H9 (cell line): ENCODE measurements around the gene UFSP2. TPM values are rescaled to one million over a fixed set of nuclear protein-coding genes. Genes with fewer than 3 reads are reported as not detected.

Experiments
- DNase-seq: peaks from one replicate; pipeline ENCODE4 v3.0.0-alpha.2; 2017
- H2AFZ ChIP-seq: one replicate; pipeline ENCODE4 v1.6.1; 2013; ENCODE audit warnings: mild to moderate bottlenecking, low read length, control low read depth, moderate library complexity
- H2AK5ac ChIP-seq: 2 replicates; pipeline ENCODE4 v1.6.1; 2013; ENCODE audit warnings: low read length, control low read depth, mixed read lengths; ENCODE audit not compliant: insufficient read length
- H2BK120ac ChIP-seq: one replicate; pipeline ENCODE4 v1.6.1; 2013; ENCODE audit warnings: low read depth, mild to moderate bottlenecking, low read length, control low read depth, inconsistent platforms; ENCODE audit not compliant: poor library complexity, severe bottlenecking
- H2BK12ac ChIP-seq: 2 replicates; pipeline ENCODE4 v1.6.1; 2013; ENCODE audit warnings: low read length, control low read depth, mixed read lengths, low read depth; ENCODE audit not compliant: insufficient read length
- H2BK15ac ChIP-seq: 2 replicates; pipeline ENCODE4 v1.6.1; 2013; ENCODE audit warnings: low read depth, low read length, control low read depth
- H2BK20ac ChIP-seq: one replicate; pipeline ENCODE4 v1.6.1; 2013; ENCODE audit warnings: low read depth, mild to moderate bottlenecking, low read length, control low read depth, inconsistent platforms; ENCODE audit not compliant: poor library complexity, severe bottlenecking
- H2BK5ac ChIP-seq: 2 replicates; pipeline ENCODE4 v1.6.1; 2013; ENCODE audit warnings: low read length, control low read depth, mixed read lengths; ENCODE audit not compliant: insufficient read length
- H3K14ac ChIP-seq: 2 replicates; pipeline ENCODE4 v1.6.1; 2013; ENCODE audit warnings: low read length, control low read depth; ENCODE audit not compliant: insufficient read depth
- H3K18ac ChIP-seq: 2 replicates; pipeline ENCODE4 v1.6.1; 2013; ENCODE audit warnings: low read depth, mild to moderate bottlenecking, mixed read lengths, low read length, control low read depth; ENCODE audit not compliant: insufficient read length
- H3K23ac ChIP-seq: 2 replicates; pipeline ENCODE4 v1.6.1; 2013; ENCODE audit warnings: low read length, control low read depth, mixed read lengths, low read depth; ENCODE audit not compliant: insufficient read length
- H3K23me2 ChIP-seq: 2 replicates; pipeline ENCODE4 v1.6.1; 2013; ENCODE audit warnings: low read depth, mild to moderate bottlenecking, mixed read lengths, low read length, control low read depth; ENCODE audit not compliant: insufficient read length, poor library complexity, severe bottlenecking
- H3K27ac ChIP-seq: 2 replicates; pipeline ENCODE4 v1.5.1; 2013; ENCODE audit warnings: low read length, control low read depth, mixed read lengths, low read depth; ENCODE audit not compliant: insufficient read length
- H3K27me3 ChIP-seq: 2 replicates; pipeline ENCODE4 v1.6.1; 2013; ENCODE audit warnings: low read length, control low read depth, inconsistent platforms; ENCODE audit not compliant: insufficient read depth
- H3K4ac ChIP-seq: 2 replicates; pipeline ENCODE4 v1.6.1; 2013; ENCODE audit warnings: low read depth, mild to moderate bottlenecking, control low read depth, inconsistent platforms, low read length, moderate library complexity
- H3K4me1 ChIP-seq: 2 replicates; pipeline ENCODE4 v1.6.1; 2013; ENCODE audit warnings: low read length, control low read depth, inconsistent platforms; ENCODE audit not compliant: insufficient read depth
- H3K4me2 ChIP-seq: 2 replicates; pipeline ENCODE4 v1.6.1; 2013; ENCODE audit warnings: low read length, control low read depth, mixed read lengths; ENCODE audit not compliant: insufficient read length, insufficient read depth
- H3K56ac ChIP-seq: 2 replicates; pipeline ENCODE4 v1.6.1; 2013; ENCODE audit warnings: low read depth, mild to moderate bottlenecking, mixed read lengths, low read length, control low read depth; ENCODE audit not compliant: insufficient read length
- H3K79me1 ChIP-seq: 2 replicates; pipeline ENCODE4 v1.6.1; 2013; ENCODE audit warnings: low read depth, mild to moderate bottlenecking, moderate library complexity, low read length, control low read depth, inconsistent platforms; ENCODE audit not compliant: insufficient read depth, poor library complexity, severe bottlenecking
- H3K79me2 ChIP-seq: 2 replicates; pipeline ENCODE4 v1.6.1; 2013; ENCODE audit warnings: low read length, control low read depth, inconsistent platforms; ENCODE audit not compliant: insufficient read depth
- H3K9ac ChIP-seq: 2 replicates; pipeline ENCODE4 v1.6.1; 2013; ENCODE audit warnings: low read length, control low read depth, mixed read lengths; ENCODE audit not compliant: insufficient read length; ENCODE audit errors: extremely low read depth
- H3K9me3 ChIP-seq: one replicate; pipeline ENCODE4 v1.6.1; 2013; ENCODE audit warnings: low read depth, low read length, inconsistent platforms; ENCODE audit not compliant: control insufficient read depth
- H3T11ph ChIP-seq: one replicate; pipeline ENCODE4 v1.6.1; 2013; ENCODE audit warnings: mild to moderate bottlenecking, low read length, control low read depth, inconsistent platforms
- H4K20me1 ChIP-seq: one replicate; pipeline ENCODE4 v1.6.1; 2013; ENCODE audit not compliant: control insufficient read depth, insufficient read length, insufficient read depth
- H4K5ac ChIP-seq: 2 replicates; pipeline ENCODE4 v1.6.1; 2013; ENCODE audit warnings: low read depth, mild to moderate bottlenecking, mixed read lengths, low read length, control low read depth; ENCODE audit not compliant: insufficient read length
- H4K8ac ChIP-seq: replicated peaks from 2 replicates; pipeline ENCODE4 v1.6.1; 2013; ENCODE audit warnings: low read length, control low read depth, mixed read lengths, low read depth; ENCODE audit not compliant: insufficient read length
- H4K91ac ChIP-seq: 2 replicates; pipeline ENCODE4 v1.6.1; 2013; ENCODE audit warnings: low read depth, mild to moderate bottlenecking, moderate library complexity, mixed read lengths, low read length, control low read depth; ENCODE audit not compliant: insufficient read length
- H3K27ac Mint-ChIP-seq, 3 experiments: 2 replicates in 2 of 3; 3 replicates in 1 of 3; pipeline ENCODE4 v1.8.0; 2020 to 2021; ENCODE audit warnings: mixed read lengths in 3 of 3, mild to moderate bottlenecking in 1 of 3, moderate library complexity in 1 of 3
- H3K27me3 Mint-ChIP-seq: 2 replicates; pipeline ENCODE4 v1.8.0; 2021; ENCODE audit warnings: low read depth, mild to moderate bottlenecking, moderate library complexity, mixed read lengths
- H3K36me3 Mint-ChIP-seq, 3 experiments: 2 replicates in 2 of 3; 3 replicates in 1 of 3; pipeline ENCODE4 v1.8.0; 2020 to 2021; ENCODE audit warnings: low read depth in 3 of 3, mixed read lengths in 3 of 3; ENCODE audit not compliant: insufficient read depth in 1 of 3
- H3K4me1 Mint-ChIP-seq, 2 experiments: 2 replicates each; pipeline ENCODE4 v1.8.0; 2020; ENCODE audit warnings: mixed read lengths in 2 of 2
- H3K4me3 Mint-ChIP-seq, 2 experiments: 2 replicates in 1 of 2; 3 replicates in 1 of 2; pipeline ENCODE4 v1.8.0; 2020 to 2021; ENCODE audit warnings: mild to moderate bottlenecking in 2 of 2, mixed read lengths in 2 of 2, moderate library complexity in 1 of 2
- H3K9me3 Mint-ChIP-seq, 2 experiments: 2 replicates in 1 of 2; 3 replicates in 1 of 2; pipeline ENCODE4 v1.8.0; 2020; ENCODE audit warnings: mild to moderate bottlenecking in 2 of 2, mixed read lengths in 2 of 2, moderate library complexity in 1 of 2
- WGBS: extraction: QIAGEN DNeasy Blood & Tissue Kit; methylation state at CpG from one replicate; pipeline ENCODE4 v1.1.7; 2013; ENCODE audit warnings: missing lambda C conversion rate, low lambda C conversion rate, mixed read lengths; ENCODE audit not compliant: insufficient read length; ENCODE audit errors: extremely low coverage; 5-methylcytosine and 5-hydroxymethylcytosine counted together
- total RNA-seq: library from RNA; stranded (reverse); gene quantifications from 2 replicates; pipeline ENCODE4 v1.2.1, GENCODE V29; 2021
- TF ChIP-seq, protein P1 (sequence below): fragments of 200-600 bp; sonication (generic); conservative IDR thresholded peaks from 3 replicates; pipeline ENCODE4 v1.8.0; 2021; ENCODE audit warnings: antibody characterized with exemption, mild to moderate bottlenecking

The UFSP2 gene
- total RNA-seq, 1 experiment from 2014 or later, result 41.1 TPM

- Histone ChIP-seq H3K18ac (no peak overlapping the region), H3K79me1 (no peaks in the 10 kb centered on the region), H2AFZ (no peak overlapping the region), H3K23ac (no peak overlapping the region), H2BK120ac (no peak overlapping the region), H3K79me2 (no peaks in the 10 kb centered on the region), H3K9me3 (no peaks in the 10 kb centered on the region), H2BK12ac (no peak overlapping the region), H3K4me2 (no peak overlapping the region), H4K91ac (no peak overlapping the region), H2BK20ac (no peak overlapping the region), H3K27ac (no peak overlapping the region), H3K14ac (no peak overlapping the region), H2AK5ac (no peak overlapping the region), H4K8ac (no peak overlapping the region), H3K9ac (no peak overlapping the region), H3K4me1 (no peaks in the 10 kb centered on the region; the same call in 1 of the 2 replicates), H3K23me2 (peaks cover 4% of the 10 kb centered on the region), H3K56ac (no peak overlapping the region), H3K4ac (no peak overlapping the region), H2BK15ac (no peak overlapping the region), H3K27me3 (no peaks in the 10 kb centered on the region), H3T11ph (no peak overlapping the region), H4K5ac (no peak overlapping the region), H4K20me1 (no peaks in the 10 kb centered on the region), H2BK5ac (no peak overlapping the region)
- H3K27me3 Mint-ChIP-seq, result peaks cover 24% of the 10 kb centered on the region
- no peak for DNase-seq
- TF ChIP-seq, protein P1, sequence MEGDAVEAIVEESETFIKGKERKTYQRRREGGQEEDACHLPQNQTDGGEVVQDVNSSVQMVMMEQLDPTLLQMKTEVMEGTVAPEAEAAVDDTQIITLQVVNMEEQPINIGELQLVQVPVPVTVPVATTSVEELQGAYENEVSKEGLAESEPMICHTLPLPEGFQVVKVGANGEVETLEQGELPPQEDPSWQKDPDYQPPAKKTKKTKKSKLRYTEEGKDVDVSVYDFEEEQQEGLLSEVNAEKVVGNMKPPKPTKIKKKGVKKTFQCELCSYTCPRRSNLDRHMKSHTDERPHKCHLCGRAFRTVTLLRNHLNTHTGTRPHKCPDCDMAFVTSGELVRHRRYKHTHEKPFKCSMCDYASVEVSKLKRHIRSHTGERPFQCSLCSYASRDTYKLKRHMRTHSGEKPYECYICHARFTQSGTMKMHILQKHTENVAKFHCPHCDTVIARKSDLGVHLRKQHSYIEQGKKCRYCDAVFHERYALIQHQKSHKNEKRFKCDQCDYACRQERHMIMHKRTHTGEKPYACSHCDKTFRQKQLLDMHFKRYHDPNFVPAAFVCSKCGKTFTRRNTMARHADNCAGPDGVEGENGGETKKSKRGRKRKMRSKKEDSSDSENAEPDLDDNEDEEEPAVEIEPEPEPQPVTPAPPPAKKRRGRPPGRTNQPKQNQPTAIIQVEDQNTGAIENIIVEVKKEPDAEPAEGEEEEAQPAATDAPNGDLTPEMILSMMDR, result no peak
- no peaks in the 10 kb centered on the region; a peak in 2 of 5 replicates for H3K9me3 Mint-ChIP-seq
- H3K27ac Mint-ChIP-seq, result no peak overlapping the region
- WGBS, result no CpG with 5 or more reads among the region's 3 CpGs
- peaks cover 35 to 40% of the 10 kb centered on the region in 2 experiments for H3K4me1 Mint-ChIP-seq
- no peak overlapping the region; a peak in 1 of 5 replicates for H3K4me3 Mint-ChIP-seq
- peaks cover 0 to 3% (median 0%) of the 10 kb centered on the region in 3 experiments; a peak in 2 of 7 replicates for H3K36me3 Mint-ChIP-seq
These were observed 39.9 kb upstream of the UFSP2 start for GRCh38 chr4:185465707-185466106.
